Measurements from ENCODE around the gene XIRP2. TPM values are rescaled to one million over a fixed set of nuclear protein-coding genes. Genes with fewer than 3 reads are reported as not detected.

The XIRP2 gene
- total and polyA plus RNA-seq, 2 of the 13 experiments (the other 11 are each of a cell fraction or from before 2014, with no cell fraction given) = 0.04 to 0.05 TPM

DNA sequence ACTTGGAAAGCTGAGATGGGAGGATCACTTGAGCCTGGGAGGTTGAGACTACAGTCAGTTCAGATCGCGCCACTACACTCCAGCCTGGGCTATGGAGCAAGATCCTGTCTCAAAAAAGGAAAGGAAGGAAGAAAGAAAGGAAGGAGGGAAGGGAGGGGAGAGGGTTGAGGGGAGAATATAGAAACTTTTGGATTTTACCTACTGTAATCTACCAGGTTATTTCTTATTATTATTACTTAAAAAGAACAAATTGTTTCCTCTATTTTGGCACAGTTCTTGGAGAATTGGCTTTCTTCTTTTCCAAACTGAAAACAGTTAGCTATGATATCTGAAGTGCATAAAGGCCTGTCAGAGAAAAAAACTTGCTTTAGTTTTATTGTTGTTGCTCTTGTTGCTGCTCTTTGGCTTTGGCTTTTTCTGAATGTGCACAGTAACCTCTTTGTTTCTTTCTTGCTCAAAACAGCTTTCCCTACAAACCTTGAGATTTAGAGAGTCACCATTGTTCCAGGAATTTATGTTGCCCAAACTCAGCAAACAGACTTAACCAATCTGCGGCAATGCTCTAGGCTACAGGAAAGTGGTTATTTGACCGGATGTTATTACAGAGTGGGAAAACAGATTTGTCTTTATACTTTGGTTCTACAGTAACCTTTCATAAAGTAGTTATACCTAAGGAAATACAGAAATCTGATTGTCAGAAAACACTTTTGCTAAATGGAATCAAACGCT is 214.9 kb downstream of the XIRP2 start (continued):
- TF ChIP-seq, protein P1, sequence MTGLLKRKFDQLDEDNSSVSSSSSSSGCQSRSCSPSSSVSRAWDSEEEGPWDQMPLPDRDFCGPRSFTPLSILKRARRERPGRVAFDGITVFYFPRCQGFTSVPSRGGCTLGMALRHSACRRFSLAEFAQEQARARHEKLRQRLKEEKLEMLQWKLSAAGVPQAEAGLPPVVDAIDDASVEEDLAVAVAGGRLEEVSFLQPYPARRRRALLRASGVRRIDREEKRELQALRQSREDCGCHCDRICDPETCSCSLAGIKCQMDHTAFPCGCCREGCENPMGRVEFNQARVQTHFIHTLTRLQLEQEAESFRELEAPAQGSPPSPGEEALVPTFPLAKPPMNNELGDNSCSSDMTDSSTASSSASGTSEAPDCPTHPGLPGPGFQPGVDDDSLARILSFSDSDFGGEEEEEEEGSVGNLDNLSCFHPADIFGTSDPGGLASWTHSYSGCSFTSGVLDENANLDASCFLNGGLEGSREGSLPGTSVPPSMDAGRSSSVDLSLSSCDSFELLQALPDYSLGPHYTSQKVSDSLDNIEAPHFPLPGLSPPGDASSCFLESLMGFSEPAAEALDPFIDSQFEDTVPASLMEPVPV (CRISPR knock-in tag; IDR thresholded peaks at IDR 0.05) = no peak
- TF ChIP-seq SIX4 (CRISPR knock-in tag; IDR thresholded peaks at IDR 0.05) (peak; percentile 84), SSRP1 (CRISPR knock-in tag; IDR thresholded peaks at IDR 0.05) (no peak), ZSCAN30 (CRISPR knock-in tag; IDR thresholded peaks at IDR 0.05) (no peak), REPIN1 (CRISPR knock-in tag; IDR thresholded peaks at IDR 0.05; ENCODE audit: borderline replicate concordance, low read depth) (peak; percentile 59), SRF (IDR thresholded peaks at IDR 0.05; ENCODE audit: low read depth, low read length) (no peak), ZNF562 (CRISPR knock-in tag; IDR thresholded peaks at IDR 0.05; ENCODE audit: borderline replicate concordance) (no peak), ZNF816 (CRISPR knock-in tag; IDR thresholded peaks at IDR 0.05; ENCODE audit: borderline replicate concordance) (no peak; the same call in 1 of the 2 replicates), KAT2B (IDR thresholded peaks at IDR 0.05; ENCODE audit: borderline replicate concordance, low read depth, low read length) (no peak), HHEX (CRISPR knock-in tag; IDR thresholded peaks at IDR 0.05) (peak; percentile 73)
- TF ChIP-seq, protein P2, sequence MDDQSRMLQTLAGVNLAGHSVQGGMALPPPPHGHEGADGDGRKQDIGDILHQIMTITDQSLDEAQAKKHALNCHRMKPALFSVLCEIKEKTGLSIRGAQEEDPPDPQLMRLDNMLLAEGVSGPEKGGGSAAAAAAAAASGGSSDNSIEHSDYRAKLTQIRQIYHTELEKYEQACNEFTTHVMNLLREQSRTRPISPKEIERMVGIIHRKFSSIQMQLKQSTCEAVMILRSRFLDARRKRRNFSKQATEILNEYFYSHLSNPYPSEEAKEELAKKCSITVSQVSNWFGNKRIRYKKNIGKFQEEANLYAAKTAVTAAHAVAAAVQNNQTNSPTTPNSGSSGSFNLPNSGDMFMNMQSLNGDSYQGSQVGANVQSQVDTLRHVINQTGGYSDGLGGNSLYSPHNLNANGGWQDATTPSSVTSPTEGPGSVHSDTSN (CRISPR knock-in tag; IDR thresholded peaks at IDR 0.05; ENCODE audit: borderline replicate concordance) = no peak
- TF ChIP-seq, protein P3, sequence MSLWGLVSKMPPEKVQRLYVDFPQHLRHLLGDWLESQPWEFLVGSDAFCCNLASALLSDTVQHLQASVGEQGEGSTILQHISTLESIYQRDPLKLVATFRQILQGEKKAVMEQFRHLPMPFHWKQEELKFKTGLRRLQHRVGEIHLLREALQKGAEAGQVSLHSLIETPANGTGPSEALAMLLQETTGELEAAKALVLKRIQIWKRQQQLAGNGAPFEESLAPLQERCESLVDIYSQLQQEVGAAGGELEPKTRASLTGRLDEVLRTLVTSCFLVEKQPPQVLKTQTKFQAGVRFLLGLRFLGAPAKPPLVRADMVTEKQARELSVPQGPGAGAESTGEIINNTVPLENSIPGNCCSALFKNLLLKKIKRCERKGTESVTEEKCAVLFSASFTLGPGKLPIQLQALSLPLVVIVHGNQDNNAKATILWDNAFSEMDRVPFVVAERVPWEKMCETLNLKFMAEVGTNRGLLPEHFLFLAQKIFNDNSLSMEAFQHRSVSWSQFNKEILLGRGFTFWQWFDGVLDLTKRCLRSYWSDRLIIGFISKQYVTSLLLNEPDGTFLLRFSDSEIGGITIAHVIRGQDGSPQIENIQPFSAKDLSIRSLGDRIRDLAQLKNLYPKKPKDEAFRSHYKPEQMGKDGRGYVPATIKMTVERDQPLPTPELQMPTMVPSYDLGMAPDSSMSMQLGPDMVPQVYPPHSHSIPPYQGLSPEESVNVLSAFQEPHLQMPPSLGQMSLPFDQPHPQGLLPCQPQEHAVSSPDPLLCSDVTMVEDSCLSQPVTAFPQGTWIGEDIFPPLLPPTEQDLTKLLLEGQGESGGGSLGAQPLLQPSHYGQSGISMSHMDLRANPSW (CRISPR knock-in tag; IDR thresholded peaks at IDR 0.05; ENCODE audit: borderline replicate concordance) = no peak
- TF ChIP-seq, protein P4, sequence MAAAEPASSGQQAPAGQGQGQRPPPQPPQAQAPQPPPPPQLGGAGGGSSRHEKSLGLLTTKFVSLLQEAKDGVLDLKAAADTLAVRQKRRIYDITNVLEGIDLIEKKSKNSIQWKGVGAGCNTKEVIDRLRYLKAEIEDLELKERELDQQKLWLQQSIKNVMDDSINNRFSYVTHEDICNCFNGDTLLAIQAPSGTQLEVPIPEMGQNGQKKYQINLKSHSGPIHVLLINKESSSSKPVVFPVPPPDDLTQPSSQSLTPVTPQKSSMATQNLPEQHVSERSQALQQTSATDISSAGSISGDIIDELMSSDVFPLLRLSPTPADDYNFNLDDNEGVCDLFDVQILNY (CRISPR knock-in tag; conservative IDR thresholded peaks at IDR 0.05) = no peak
- TF ChIP-seq, protein P5, sequence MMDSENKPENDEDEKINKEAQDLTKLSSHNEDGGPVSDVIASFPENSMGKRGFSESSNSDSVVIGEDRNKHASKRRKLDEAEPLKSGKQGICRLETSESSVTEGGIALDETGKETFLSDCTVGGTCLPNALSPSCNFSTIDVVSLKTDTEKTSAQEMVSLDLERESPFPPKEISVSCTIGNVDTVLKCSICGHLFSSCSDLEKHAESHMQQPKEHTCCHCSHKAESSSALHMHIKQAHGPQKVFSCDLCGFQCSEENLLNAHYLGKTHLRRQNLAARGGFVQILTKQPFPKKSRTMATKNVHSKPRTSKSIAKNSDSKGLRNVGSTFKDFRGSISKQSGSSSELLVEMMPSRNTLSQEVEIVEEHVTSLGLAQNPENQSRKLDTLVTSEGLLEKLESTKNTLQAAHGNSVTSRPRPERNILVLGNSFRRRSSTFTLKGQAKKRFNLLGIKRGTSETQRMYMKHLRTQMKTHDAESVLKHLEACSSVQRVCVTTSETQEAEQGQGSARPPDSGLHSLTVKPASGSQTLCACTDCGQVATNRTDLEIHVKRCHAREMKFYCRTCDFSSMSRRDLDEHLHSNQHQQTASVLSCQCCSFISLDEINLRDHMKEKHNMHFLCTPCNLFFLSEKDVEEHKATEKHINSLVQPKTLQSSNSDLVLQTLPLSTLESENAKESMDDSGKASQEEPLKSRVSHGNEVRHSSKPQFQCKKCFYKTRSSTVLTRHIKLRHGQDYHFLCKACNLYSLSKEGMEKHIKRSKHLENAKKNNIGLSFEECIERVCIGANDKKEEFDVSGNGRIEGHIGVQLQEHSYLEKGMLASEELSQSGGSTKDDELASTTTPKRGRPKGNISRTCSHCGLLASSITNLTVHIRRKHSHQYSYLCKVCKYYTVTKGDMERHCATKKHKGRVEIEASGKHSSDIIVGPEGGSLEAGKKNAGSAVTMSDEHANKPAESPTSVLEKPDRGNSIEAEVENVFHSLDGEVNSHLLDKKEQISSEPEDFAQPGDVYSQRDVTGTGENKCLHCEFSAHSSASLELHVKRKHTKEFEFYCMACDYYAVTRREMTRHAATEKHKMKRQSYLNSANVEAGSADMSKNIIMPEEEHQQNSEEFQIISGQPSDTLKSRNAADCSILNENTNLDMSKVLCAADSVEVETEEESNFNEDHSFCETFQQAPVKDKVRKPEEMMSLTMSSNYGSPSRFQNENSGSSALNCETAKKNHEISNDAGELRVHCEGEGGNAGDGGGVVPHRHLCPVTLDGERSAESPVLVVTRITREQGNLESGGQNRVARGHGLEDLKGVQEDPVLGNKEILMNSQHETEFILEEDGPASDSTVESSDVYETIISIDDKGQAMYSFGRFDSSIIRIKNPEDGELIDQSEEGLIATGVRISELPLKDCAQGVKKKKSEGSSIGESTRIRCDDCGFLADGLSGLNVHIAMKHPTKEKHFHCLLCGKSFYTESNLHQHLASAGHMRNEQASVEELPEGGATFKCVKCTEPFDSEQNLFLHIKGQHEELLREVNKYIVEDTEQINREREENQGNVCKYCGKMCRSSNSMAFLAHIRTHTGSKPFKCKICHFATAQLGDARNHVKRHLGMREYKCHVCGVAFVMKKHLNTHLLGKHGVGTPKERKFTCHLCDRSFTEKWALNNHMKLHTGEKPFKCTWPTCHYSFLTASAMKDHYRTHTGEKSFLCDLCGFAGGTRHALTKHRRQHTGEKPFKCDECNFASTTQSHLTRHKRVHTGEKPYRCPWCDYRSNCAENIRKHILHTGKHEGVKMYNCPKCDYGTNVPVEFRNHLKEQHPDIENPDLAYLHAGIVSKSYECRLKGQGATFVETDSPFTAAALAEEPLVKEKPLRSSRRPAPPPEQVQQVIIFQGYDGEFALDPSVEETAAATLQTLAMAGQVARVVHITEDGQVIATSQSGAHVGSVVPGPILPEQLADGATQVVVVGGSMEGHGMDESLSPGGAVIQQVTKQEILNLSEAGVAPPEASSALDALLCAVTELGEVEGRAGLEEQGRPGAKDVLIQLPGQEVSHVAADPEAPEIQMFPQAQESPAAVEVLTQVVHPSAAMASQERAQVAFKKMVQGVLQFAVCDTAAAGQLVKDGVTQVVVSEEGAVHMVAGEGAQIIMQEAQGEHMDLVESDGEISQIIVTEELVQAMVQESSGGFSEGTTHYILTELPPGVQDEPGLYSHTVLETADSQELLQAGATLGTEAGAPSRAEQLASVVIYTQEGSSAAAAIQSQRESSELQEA (CRISPR knock-in tag; IDR thresholded peaks at IDR 0.05; ENCODE audit: not compliant biosample characterization) = no peak
